ENCODE measurements around the gene NALF2.

NALF2 gene

DNA sequence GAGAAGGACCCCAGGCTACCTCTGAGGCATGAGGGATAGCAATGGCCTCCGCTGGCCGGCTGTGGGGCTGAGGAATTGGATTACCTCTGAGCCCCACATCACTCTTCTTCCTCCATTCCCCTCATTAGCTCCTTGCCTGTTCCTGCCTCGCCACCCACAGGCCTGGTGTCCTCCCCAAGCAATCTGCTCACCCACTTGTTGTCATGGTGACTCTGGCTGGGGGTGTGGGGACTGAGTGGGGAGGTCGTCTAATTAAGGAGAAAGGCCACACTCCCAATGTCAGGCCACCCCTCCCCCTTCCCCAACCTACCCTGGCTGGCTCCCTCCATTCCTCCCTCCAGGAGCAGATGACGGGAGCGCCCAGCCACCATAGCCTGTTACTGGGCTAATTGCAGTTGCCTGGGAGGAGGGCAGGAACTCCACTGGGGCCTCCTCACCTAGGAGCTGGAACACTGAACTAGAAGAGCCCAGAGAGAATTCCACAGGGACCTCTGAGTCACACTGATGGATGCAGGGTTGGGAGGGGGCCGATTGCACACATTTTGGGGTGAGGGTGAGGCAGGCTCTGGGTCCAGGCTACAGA, 20.7 kb downstream of the NALF2 start:
- in situ Hi-C loops (cut with MboI; ENCODE audit: low sequenced_read_pairs) = no loop called here

DNA sequence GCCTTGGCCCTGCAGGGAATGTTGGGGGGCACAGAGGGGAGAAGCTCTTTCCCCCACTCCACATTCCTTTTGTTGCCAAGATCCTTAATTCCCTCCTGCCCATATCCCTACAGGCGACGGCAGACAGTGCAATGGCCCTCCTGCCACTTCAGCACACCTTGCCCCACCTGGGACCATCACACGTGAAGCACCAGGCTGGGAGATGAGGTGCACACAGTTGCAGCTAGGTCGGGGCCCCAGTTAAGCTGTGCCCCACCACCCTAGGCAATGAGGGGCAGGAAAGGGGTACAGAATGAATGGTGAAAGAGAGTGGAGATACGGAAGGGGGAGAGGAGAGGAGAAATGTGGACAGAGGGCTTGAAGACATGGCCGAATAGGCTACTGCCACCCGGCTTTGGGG, 26.2 kb downstream of the NALF2 start:
- in situ Hi-C loops (cut with MboI; ENCODE audit: low sequenced_read_pairs) = no loop called here

DNA sequence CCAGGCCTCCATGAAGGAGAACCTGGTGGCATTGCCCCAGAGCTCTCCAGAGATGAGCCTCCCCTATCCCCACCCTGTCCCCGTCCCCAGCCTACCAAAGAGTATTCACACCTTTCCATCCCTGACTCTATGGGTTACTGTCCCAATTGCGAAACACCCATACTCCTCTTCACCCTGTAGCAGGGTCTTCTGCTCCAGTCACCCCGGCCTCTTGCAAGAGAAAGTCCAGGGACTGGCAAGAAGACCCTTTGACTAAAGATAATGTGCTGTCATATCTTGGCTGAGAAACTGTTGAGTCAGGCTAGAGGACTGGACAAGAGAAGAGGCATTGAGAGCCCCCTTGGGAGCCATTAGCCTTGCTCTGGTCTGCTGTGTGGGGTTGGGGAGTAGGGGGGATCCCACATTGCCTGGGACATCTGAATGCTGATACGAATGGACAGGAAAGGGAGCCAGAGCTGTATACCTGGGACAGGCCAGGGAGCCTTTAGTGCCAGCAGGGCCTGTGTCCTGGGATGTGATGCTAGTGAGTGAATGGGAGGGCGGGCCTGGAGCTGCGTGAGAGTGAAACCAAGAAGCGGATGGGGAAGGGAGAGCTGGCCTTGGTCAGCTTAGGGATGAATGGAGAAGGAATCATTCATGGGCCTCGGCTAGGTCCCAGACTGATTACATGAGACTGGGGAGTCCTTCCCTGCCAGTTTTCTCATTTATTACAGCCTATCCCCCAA, 27.1 kb downstream of the NALF2 start:
- in situ Hi-C loops (cut with MboI; ENCODE audit: low sequenced_read_pairs) = no loop called here

DNA sequence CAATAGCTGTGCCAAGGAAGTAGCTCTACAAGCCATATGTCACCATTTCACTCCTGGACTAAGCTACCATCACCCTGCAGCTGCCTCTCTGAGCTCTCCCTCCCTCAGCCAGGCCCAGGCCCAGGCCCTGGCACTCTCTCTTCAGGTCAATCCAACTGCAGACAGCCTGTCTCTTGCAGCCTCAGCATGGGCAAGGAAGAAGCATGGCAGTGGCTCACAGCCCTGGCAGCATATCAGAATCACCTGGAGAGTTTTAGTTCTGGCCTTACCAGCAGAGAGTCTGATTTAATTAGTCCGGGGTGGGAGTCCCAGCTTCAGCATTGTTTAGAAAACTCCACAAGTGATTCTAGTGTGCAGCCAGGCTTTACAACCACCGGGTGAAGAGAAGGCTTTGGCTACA, 31.5 kb downstream of the NALF2 start:
- in situ Hi-C loops (cut with MboI; ENCODE audit: low sequenced_read_pairs) = no loop called here

DNA sequence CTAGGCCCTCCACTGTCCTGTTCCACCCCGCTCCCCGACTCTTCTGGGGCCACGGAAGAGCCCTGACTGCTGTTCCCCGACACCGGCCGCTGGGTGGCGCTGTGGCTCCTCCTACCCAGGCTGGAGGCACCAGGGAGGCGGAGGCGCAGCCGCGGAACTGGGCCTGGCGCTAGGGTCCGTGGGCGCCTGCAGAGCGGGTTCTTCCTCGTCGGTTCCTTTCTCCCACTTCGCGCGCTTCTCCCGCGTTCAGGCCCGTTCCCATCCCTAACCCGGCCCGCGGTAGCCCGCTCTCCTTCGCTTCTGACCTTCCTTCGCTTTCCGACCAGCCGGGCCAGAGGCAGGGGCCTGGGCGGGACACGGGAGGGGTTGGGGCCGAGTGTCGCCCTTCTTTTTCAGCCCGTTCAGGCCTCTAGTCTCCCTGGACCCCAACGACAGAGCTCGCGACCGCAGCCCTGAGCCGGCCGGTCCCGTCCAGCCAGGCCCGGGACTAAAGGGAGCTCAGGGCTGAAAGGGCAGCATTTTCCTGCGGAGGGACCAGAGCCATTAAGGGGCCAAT, 34.3 kb downstream of the NALF2 start:
- in situ Hi-C loops (cut with MboI; ENCODE audit: low sequenced_read_pairs) = no loop called here

DNA sequence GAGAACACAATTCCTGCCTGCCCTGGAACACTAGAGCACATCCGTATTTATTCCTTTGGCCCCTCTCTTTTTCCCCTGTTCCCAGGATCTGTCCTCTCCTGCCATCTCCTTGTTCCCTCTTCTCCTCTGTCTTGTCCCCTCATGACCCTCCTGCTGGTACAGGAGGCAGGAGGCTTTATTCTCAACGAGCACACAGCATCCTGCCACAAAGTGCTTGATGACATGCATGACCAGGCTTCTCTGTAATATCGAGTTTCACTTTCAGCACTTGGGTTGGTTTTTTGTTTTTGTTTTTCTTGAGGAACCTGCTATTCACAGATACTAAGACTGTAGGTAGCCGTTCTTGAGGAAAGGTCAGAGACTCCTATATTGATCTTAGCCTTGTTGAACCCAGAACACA, 35.3 kb downstream of the NALF2 start:
- in situ Hi-C loops (cut with MboI; ENCODE audit: low sequenced_read_pairs) = no loop called here

DNA sequence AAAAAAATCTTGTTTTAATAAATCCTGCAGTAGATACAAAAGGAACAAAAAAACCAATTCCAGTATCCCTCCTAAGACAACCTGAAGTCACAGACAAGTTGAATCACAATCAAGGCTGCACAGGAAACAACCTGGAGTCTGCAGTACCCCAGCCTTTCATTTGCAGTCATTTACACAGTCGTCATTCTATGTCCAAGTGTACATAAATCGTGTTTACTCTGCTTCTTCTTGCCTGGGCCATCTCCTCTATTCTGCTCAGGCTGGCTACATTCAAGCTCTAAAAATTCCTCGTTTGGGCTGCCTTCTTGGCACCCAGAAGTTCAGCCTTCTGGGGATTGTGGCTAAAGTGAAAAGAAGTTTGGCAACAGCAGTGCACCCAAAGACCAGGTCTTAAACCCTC, 37.8 kb downstream of the NALF2 start:
- in situ Hi-C loops (cut with MboI; ENCODE audit: low sequenced_read_pairs) = no loop called here

DNA sequence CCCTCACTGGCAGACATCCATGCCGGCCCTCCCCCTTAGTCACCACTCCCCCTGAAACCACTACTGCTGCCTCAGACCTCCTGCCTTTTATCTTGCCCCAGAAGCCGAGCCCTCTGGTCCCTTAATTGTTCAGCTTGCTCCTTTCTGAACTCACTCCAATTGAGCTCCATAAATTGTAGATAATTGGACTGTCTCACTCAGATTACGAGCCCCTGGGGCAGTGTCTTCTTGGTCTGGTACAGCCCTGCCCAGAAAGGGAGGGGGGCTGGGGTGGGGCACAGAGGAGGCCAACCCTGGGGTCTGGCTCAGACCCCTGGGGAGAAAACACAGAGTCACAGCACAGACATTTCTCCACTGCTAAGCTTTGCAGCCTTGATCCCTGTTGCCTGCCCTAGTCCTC, 39.4 kb downstream of the NALF2 start:
- in situ Hi-C loops (cut with MboI; ENCODE audit: low sequenced_read_pairs) = no loop called here

DNA sequence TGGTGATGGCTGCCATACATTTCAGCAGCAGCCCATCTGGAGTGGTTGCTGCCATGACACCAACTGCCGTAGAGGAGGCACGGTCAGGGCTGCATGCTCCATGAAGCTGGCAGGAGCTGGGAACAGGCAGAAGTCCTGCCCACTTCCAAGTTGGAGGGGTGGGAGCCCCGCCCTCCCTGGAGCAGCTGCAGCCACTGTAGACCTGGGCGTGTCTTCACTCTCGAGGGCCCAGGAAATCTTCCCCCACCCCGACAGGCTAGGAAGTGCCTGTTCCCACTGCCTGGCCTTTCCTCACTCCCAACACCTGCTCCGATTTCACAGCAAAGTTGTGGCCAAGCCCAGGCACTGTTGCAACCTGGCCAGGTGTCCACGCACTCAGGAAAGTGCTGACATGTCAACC, 42.3 kb downstream of the NALF2 start:
- in situ Hi-C loops (cut with MboI; ENCODE audit: low sequenced_read_pairs) = no loop called here

DNA sequence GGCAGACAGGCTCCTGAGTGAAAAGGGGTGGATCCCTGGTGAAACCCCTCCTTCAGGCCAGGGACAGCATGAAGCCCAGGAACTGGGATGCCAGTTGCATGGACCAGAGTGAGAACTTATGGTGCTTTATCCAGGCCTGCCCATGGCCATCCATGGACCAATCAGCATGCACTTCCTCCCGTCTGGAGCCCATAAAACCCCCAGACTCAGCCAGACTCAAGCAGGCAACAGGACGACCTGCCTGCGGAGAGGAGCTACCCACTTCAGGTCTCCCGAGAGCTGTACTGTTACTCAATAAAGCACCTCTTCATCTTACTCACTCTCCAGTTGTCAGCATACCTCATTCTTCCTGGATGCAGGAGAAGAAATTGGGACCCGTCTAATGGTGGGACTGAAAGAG, 42.9 kb downstream of the NALF2 start:
- in situ Hi-C loops (cut with MboI; ENCODE audit: low sequenced_read_pairs) = no loop called here

DNA sequence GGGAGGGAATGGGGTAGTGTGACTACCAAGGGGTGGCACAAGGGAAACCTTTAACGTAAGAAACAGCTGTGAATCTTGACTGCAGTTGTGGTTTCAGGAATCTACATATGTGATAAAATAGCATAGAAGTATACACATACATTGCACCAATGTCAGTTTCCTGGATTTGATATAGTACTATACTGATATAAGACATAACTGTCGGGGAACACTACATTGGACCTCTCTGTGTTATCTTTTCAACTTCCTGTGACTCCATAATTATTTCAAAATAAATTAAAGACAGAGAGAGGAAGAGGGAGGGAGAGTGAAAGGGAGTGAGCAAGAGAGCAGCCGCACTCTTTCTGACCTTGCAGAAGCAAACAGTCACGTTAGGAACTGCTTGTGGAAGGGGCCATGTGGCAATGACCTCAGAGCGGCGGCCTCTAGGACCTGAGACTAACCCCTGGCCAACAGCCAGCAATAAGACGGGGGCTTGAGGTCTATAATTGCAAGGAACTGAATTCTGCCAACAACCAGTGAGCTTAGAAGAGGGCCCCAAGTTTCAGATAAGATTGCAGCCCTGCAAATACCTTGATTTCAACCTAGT, 47.4 kb downstream of the NALF2 start:
- in situ Hi-C loops (cut with MboI; ENCODE audit: low sequenced_read_pairs) = no loop called here

DNA sequence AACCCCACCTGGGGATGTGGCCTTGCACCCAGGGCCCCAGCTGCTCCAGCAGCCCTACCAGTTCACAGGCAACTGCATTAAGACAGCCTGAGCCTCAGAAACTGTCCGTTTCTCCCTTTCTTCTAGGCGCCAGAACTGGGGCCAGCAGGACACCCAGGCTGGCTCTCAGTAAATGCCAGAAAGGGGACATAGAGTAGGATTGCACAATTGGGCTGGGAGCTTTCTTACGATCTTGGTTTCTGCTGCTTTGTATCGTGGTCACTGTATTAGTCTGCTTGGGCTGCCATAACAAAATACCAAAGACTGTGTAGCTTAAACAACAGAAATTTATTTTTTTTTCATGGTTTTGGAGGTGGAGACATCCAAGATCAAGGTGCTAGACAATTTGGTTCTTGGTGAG, 48.4 kb downstream of the NALF2 start:
- in situ Hi-C loops (cut with MboI; ENCODE audit: low sequenced_read_pairs) = no loop called here
